Keratinocyte (primary cell): ENCODE measurements around the gene CCL18.

Source experiments
- CTCF ChIP-seq, 3 experiments: IDR thresholded peaks in 1 of 3; conservative IDR thresholded peaks in 1 of 3; optimal IDR thresholded peaks in 1 of 3; 2 replicates in 2 of 3; 3 replicates in 1 of 3; pipeline versions ENCODE3 to v1.5.1; 2011; ENCODE audit warnings: low read length in 3 of 3, mild to moderate bottlenecking in 3 of 3, moderate library complexity in 2 of 3, control low read depth in 1 of 3, inconsistent platforms in 1 of 3; ENCODE audit not compliant: insufficient read depth in 2 of 3; ENCODE audit errors: extremely low read depth in 1 of 3
- EZH2 ChIP-seq: IDR thresholded peaks from one replicate; pipeline ENCODE4 v1.6.1; 2012; ENCODE audit warnings: inconsistent platforms, mild to moderate bottlenecking, low read length, moderate library complexity

- no peak for TF ChIP-seq CTCF (optimal IDR thresholded peaks at IDR 0.05 in 1 of 3, IDR thresholded peaks at IDR 0.05 in 1 of 3, conservative IDR thresholded peaks at IDR 0.05 in 1 of 3; ENCODE audit: extremely low read depth in 1 of 3, insufficient read depth in 2 of 3, low read length in 3 of 3)
- TF ChIP-seq EZH2: no peak
These were observed 41.9 kb downstream of the CCL18 start for GRCh38 chr17:36105781-36106492.
